G401 (cell line): ENCODE data around the gene PRR3. TPM values are rescaled to one million over a fixed set of nuclear protein-coding genes. Genes with fewer than 3 reads are reported as not detected.

ENCODE experiments used
- DNase-seq: peaks from one replicate; pipeline ENCODE4 v3.0.0-alpha.2; 2015; ENCODE audit warnings: low spot score
- in situ Hi-C: cut with HindIII; loops from 2 replicates; pipeline ENCODE4 v1.10.0; 2016; ENCODE audit warnings: low sequenced_read_pairs, mixed read lengths
- total RNA-seq: library from RNA; depleted of rRNA; stranded (reverse); fragments of >200 nt; shearing (Covaris generic); gene quantifications from 2 replicates; pipeline ENCODE4 v1.2.3, GENCODE V29; 2014; rRNA removed

PRR3 gene
- total RNA-seq, 1 experiment from 2014 or later = 5.9 TPM

DNA sequence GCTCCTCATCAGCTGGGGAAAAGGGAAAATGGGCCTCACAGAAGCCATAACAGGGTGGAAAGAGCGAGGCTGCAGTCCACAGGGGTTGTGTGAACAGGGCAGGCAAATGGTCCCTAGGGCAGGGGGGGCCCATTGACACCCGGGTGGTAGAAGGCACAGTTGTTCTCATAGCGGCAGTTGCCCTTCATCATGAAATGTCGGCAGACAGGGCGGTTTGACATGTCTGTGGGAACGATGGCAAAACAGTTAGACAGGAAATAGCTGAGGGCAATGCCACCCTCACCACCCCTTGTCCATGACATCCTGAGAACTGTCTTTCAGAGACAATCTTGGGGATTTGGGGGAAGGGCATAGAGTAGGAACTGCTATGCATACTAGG, 44.3 kb downstream of the PRR3 start:
- no peak for DNase-seq
- in situ Hi-C loops = no loop called here

DNA sequence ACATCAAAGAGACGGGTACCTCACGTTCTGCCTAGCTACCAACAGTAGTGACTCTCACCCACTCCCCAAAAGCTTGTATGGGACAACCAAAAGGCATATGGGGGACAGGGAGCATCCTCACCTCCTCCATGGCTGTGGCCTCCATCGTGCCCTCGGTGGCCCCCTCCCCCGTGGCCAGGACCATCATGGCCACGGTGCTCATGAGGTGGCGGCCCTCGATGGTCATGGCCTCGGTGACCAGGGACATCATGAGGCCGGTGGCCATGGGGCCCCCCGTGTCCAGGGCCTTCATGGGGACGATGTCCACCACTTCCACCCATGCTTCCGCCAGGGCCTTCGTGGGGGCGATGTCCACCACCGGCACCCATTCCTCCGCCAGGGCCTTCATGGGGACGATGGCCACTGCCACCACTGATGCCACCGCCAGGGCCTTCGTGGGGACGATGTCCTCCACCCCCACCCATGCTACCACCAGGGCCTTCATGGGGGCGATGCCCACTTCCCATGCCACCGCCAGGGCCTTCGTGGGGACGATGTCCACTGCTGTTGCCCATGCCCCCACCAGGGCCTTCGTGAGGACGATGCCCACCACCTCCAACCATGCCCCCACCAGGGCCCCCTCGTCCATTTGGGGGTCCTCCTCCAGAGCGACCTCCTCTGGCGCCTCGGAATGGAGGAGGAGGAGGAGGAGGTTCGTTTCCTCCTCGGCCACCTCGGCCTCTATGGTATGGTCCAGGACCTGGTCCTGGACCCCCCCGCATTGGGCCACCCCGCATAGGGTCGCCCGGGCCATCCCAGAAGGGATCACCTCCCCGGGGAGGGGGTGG, 44.9 kb downstream of the PRR3 start:
- no peak for DNase-seq
- in situ Hi-C loops = no loop called here

DNA sequence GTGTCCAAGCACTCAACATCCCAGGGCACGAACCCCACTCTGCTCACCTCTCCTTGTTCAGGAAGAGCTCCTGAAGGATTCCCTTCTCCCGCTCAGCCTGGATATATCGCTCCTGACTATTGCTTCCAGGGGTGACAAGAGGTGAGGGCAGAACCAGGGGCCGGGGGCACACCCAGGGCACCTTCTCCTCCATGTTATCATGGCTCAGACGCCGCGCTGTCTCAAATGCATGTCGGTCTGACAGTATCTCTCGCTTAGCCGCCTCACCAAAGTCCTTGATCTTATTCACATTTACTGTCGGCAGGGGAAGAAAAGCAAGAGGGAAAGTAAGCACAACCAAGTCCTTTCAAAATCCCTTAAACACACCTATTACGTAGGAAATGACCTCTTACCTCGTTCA, 46.9 kb downstream of the PRR3 start:
- DNase-seq = no peak
- in situ Hi-C loops = no loop called here

DNA sequence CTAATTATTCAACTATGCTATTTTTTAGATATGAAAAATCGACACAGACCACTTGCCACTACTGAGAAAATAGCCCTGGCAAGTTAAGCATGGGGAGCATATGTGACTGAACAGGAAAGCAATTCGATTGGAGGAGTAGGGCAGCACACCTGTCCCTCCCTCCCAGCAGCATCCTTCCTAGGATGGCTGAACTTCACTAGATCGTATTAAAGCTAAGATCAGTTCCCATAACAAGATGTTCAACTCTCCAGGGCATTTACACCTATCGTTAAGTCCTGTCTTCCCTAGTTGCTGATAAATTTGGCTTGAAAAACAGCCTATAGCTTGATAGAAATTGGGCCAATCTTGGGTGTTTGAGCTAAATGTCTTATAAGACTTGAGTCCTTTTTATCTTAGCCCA, 53.0 kb downstream of the PRR3 start:
- in situ Hi-C loops = no loop called here
- DNase-seq = no peak

DNA sequence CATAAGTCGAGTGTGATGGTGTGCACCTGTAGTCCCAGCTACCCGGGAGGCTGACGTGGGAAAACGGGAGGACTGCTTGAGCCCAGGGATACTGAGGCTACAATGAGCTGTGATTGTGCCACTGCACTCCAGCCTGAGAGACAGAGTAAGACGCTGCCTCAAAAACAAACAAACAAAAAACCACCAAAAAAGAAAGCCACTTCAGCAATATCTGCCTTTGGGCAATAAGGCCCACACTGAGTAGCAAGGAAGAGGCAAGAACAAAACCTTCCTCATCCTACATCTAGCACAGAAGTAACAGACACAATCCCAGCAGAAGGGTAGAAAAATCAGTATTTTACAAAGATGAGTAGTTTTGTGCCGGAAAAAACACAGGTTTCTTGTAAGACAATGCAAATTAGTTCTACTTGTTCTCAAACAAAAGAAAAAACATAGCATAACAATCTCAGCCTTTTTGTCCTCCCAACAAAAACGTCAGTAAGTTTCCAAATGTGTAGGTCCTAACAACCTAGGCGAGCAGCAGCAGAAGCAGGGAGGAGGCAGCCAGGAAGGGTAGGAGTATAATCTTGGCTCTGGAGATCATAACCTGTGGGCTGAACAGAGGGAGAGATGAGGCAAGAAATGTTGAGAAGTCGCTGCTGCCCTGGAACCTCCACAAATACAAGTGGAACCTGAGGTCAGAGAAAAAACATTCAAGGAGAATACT, 54.2 kb downstream of the PRR3 start:
- in situ Hi-C loops = no loop called here
- DNase-seq = no peak

DNA sequence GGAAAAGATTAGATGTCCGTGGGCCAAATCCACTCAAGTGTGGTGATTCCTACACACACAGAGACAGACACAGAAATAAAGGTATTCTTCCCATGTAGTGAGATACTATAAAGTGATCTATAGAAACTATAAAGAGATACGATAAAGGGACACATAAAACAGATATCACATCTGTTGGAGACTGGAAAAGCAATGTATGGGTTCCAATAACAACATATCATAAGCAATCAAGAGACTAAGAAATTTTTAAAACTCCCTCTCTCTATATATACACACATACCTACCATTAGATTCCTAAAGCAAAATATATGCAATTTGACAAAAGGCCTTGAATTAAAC, 54.7 kb downstream of the PRR3 start:
- in situ Hi-C loops = no loop called here
- DNase-seq = no peak

DNA sequence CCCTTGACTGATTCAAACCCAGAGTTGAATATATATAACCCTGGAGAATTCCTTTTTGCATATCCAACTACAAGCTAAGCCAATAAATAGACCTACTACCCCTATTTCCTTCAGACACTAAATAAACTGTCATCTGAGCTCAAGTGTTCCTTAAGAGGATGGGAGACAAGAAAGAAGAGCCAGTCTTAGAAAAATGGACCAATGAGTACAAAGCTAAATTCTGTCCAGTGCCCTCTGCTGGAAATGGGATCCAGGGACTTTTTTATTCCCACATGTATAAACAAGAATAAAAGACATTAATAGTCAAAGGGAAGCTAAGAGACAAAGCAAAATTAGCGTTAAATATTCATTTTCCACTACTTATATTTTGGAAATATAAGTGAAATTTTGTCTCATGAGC, 55.1 kb downstream of the PRR3 start:
- peak; percentile 54 for DNase-seq
- in situ Hi-C loops = no loop called here

DNA sequence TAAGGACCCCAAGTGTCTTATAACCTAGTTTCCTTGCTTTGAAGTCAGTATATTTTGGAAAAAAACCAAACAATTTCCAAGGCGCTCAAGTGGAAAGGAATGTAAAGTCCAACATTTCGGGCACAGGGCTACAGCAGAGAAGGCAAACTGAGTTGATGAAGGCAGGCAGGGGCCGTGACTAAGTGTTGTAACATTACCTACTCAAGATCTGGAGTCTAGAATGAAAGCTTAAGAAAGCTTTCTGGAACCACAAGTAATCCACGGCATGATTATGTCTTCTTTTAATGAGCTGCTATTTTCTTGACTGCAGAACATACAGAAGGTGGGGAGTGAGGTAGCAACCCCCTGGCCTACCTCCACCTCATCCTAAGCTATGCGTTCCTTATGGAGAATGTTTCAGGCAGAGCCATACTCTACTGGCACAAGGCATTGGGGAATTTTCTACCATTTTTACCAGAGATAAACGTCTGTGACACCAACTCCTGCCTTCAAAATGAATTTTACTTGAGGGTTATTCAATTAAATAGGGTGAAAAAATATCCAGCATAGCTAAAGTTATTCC, 55.7 kb downstream of the PRR3 start:
- DNase-seq = peak; percentile 24
- in situ Hi-C loops = no loop called here

Other genes with a start within 250 kb of the PRR3 start
- 24.6 and 25.7 TPM in 2 replicates for gene TRIM39, start 230.4 kb upstream of the PRR3 start, total RNA-seq
- gene RPP21, start 212.1 kb upstream of the PRR3 start, total RNA-seq = 71.4 and 112 TPM in 2 replicates
- 116 and 118 TPM in 2 replicates for gene HLA-E, start 67.8 kb upstream of the PRR3 start, total RNA-seq
- 102 and 129 TPM in 2 replicates for gene GNL1, start 806 bp upstream of the PRR3 start, total RNA-seq
- gene ABCF1, start 14.1 kb downstream of the PRR3 start, total RNA-seq = 41.9 and 83.7 TPM in 2 replicates
- gene PPP1R10, start 59.9 kb downstream of the PRR3 start, total RNA-seq = 6.8 and 14.4 TPM in 2 replicates
- gene MRPS18B, start 60.5 kb downstream of the PRR3 start, total RNA-seq = 38.3 and 47.5 TPM in 2 replicates
- gene ATAT1, start 69.6 kb downstream of the PRR3 start, total RNA-seq = 0.68 and 1.7 TPM in 2 replicates
- 5.3 and 11.7 TPM in 2 replicates for gene C6orf136, start 89.8 kb downstream of the PRR3 start, total RNA-seq
- gene DHX16, start 115.7 kb downstream of the PRR3 start, total RNA-seq = 59.8 and 73.2 TPM in 2 replicates
- gene PPP1R18, start 129.3 kb downstream of the PRR3 start, total RNA-seq = 53.7 and 54.3 TPM in 2 replicates
- gene NRM, start 133.7 kb downstream of the PRR3 start, total RNA-seq = 2.6 and 8.8 TPM in 2 replicates
- 2.5 and 14.3 TPM in 2 replicates for gene MDC1, start 160.0 kb downstream of the PRR3 start, total RNA-seq
- gene TUBB, start 163.1 kb downstream of the PRR3 start, total RNA-seq = 456 and 575 TPM in 2 replicates
- gene FLOT1, start 185.4 kb downstream of the PRR3 start, total RNA-seq = 170 and 172 TPM in 2 replicates
- gene IER3, start 187.3 kb downstream of the PRR3 start, total RNA-seq = 257 and 297 TPM in 2 replicates